Caco-2 (cell line): ENCODE results near the gene ATE1. TPM values are rescaled to one million over a fixed set of nuclear protein-coding genes. Genes with fewer than 3 reads are reported as not detected.

Experiments
- BruUV-seq: library from RNA; stranded (reverse); fragments of 400-500 nt; replicated peaks from 2 replicates; lab custom pipeline; 2021; lab: Mats Ljungman, UMichigan
- CTCF ChIA-PET: fragments of 300-600 bp; sonication (Branson Sonifier 250); formaldehyde crosslinking; loops from one replicate; lab custom pipeline; 2022; ENCODE audit warnings: antibody characterized with exemption; lab: Charles Lee
- POLR2A ChIA-PET: fragments of 300-600 bp; sonication (Branson Sonifier 250); formaldehyde crosslinking; loops from one replicate; lab custom pipeline; 2022; ENCODE audit warnings: antibody characterized with exemption; lab: Charles Lee
- DNase-seq, 2 experiments: peaks; one replicate each; pipeline versions ENCODE4 v3.0.0 to v3.0.0-alpha.2; 2020 to 2022
- H3K27me3 ChIP-seq: replicated peaks from 2 replicates; pipeline ENCODE4 v1.6.0; 2011; ENCODE audit warnings: low read length; ENCODE audit not compliant: control insufficient read depth, insufficient read depth
- H3K36me3 ChIP-seq: 2 replicates; pipeline ENCODE4 v1.5.1; 2011; ENCODE audit warnings: low read length; ENCODE audit not compliant: control insufficient read depth, insufficient read depth
- H3K4me1 ChIP-seq: fragments of 250-450 bp; sonication (Bioruptor Pico); 2 replicates; pipeline ENCODE4 v1.5.1; 2020; ENCODE audit warnings: mild to moderate bottlenecking
- H3K4me3 ChIP-seq: 2 replicates; pipeline ENCODE4 v1.5.1; 2011; ENCODE audit warnings: low read depth, mild to moderate bottlenecking, control low read depth, low read length
- H3K9me3 ChIP-seq: fragments of 250-450 bp; sonication (Bioruptor Pico); 2 replicates; pipeline ENCODE4 v1.5.1; 2020; ENCODE audit warnings: mild to moderate bottlenecking, moderate library complexity
- H3K27ac Mint-ChIP-seq: one replicate; pipeline ENCODE4 v1.8.0; 2022; ENCODE audit warnings: mixed read lengths; ENCODE audit not compliant: unreplicated experiment
- H3K27me3 Mint-ChIP-seq: one replicate; pipeline ENCODE4 v1.8.0; 2022; ENCODE audit warnings: mixed read lengths; ENCODE audit not compliant: insufficient read depth, unreplicated experiment
- H3K36me3 Mint-ChIP-seq: one replicate; pipeline ENCODE4 v1.8.0; 2022; ENCODE audit warnings: mild to moderate bottlenecking, mixed read lengths; ENCODE audit not compliant: insufficient read depth, unreplicated experiment
- H3K4me1 Mint-ChIP-seq: one replicate; pipeline ENCODE4 v1.8.0; 2022; ENCODE audit warnings: low read depth, mixed read lengths; ENCODE audit not compliant: unreplicated experiment
- H3K4me3 Mint-ChIP-seq: one replicate; pipeline ENCODE4 v1.8.0; 2022; ENCODE audit warnings: mild to moderate bottlenecking, moderate library complexity, mixed read lengths; ENCODE audit not compliant: unreplicated experiment
- H3K9me3 Mint-ChIP-seq: one replicate; pipeline ENCODE4 v1.8.0; 2022; ENCODE audit warnings: mixed read lengths; ENCODE audit not compliant: unreplicated experiment
- intact Hi-C: fragments of 100-400 bp; cut with micrococcal nuclease; formaldehyde crosslinking; loops from one replicate; pipeline ENCODE4 v1.10.0; 2022; ENCODE audit not compliant: unreplicated experiment
- total RNA-seq: library from RNA; stranded (reverse); gene quantifications from 2 replicates; pipeline ENCODE4 v1.2.3, GENCODE V29; 2022
- TF ChIP-seq, protein P1 (sequence below), 2 experiments: fragments of 200-600 bp in 1 of 2; IDR thresholded peaks; 1 replicate in 1 of 2; 2 replicates in 1 of 2; pipeline versions ENCODE4 v1.5.1 to v1.8.0; 2011 to 2022; ENCODE audit warnings: antibody characterized with exemption in 1 of 2, control low read depth in 1 of 2, inconsistent platforms in 1 of 2, low read depth in 1 of 2, low read length in 1 of 2, mild to moderate bottlenecking in 1 of 2, moderate library complexity in 1 of 2; ENCODE audit not compliant: insufficient read depth in 1 of 2, severe bottlenecking in 1 of 2, unreplicated experiment in 1 of 2

ATE1 gene
- total RNA-seq, 1 experiment from 2014 or later: 75.2 TPM

DNA sequence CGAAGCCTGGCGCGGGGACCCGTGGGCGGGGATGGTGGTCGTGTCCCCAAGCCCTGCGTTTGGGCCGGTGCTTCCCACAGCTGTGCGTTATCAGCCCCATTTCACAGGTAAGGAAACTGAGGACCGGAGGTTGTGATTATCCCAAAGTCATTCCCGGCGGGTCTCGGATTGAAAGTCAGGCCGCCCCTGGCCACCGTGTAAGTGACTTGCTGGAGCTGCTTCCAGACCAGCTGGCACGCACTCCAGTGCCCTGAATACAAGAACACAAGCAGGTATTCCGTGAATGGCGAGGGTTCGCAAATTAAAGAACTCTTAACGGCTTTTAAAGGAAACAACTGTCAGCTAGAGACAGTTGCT is 675 bp upstream of the ATE1 start:
- POLR2A ChIA-PET: interaction anchor here (1.0 kb wide), 4 partner anchors 8 to 91 kb away, joined by 5 to 10 read pairs (median 5); no protein-coding TSS in a partner anchor
- Histone ChIP-seq H3K36me3 (no peaks in the 10 kb centered on the region), H3K4me1 (peaks cover 47% of the 10 kb centered on the region), H3K27me3 (no peaks in the 10 kb centered on the region), H3K9me3 (no peaks in the 10 kb centered on the region; the same call in 1 of the 2 replicates), H3K4me3 (peak overlapping the region; percentile 96)
- Mint-ChIP-seq H3K36me3 (peaks cover 44% of the 10 kb centered on the region), H3K27me3 (no peaks in the 10 kb centered on the region), H3K27ac (peak overlapping the region; percentile 97), H3K4me3 (peak overlapping the region; percentile 82), H3K9me3 (no peaks in the 10 kb centered on the region), H3K4me1 (peaks cover 38% of the 10 kb centered on the region)
- CTCF ChIA-PET: interaction anchor here (0.6 to 1.0 kb wide), 2 partner anchors 123 to 184 kb away, joined by 3 to 4 read pairs; no protein-coding TSS in a partner anchor
- BruUV-seq: TSS peak; percentile 76
- no peak for DNase-seq
- intact Hi-C loops: loop anchor here (2.0 to 5.0 kb wide), 3 partner anchors 20 to 199 kb away; no protein-coding TSS in a partner anchor
- TF ChIP-seq, protein P1, sequence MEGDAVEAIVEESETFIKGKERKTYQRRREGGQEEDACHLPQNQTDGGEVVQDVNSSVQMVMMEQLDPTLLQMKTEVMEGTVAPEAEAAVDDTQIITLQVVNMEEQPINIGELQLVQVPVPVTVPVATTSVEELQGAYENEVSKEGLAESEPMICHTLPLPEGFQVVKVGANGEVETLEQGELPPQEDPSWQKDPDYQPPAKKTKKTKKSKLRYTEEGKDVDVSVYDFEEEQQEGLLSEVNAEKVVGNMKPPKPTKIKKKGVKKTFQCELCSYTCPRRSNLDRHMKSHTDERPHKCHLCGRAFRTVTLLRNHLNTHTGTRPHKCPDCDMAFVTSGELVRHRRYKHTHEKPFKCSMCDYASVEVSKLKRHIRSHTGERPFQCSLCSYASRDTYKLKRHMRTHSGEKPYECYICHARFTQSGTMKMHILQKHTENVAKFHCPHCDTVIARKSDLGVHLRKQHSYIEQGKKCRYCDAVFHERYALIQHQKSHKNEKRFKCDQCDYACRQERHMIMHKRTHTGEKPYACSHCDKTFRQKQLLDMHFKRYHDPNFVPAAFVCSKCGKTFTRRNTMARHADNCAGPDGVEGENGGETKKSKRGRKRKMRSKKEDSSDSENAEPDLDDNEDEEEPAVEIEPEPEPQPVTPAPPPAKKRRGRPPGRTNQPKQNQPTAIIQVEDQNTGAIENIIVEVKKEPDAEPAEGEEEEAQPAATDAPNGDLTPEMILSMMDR (IDR thresholded peaks at IDR 0.05; ENCODE audit: insufficient read depth in 1 of 2, low read depth in 1 of 2, low read length in 1 of 2, severe bottlenecking in 1 of 2, unreplicated experiment in 1 of 2): no peak

DNA sequence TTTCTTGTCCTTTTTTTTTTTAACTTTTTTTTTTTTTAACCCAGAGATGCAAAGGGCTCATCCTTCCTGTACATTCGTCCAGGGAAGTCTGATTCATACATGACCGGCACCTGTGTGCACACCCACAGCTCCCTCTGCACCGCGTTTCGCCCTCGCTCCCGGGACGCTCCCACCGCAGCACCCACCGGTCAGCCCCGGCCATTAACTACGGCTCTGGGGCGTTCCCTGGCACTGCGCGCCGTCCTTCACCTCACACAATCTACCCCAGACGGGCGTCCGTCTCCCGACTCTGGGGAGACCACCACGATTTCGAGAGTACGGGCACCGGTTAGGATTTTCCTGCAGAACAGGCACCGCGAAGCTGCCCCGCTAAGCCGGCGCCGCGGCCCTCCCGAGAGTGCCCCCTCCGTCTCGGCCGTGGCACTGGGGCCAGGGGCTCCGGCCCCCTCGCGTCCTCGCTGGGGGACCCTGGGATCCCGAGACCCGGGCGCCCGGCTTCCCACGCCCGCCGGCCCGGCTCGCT is 452 bp downstream of the ATE1 start:
- ChIA-PET CTCF (interaction anchor here (1.0 to 1.2 kb wide), 2 partner anchors 48 to 186 kb away, joined by 3 to 4 read pairs; no protein-coding TSS in a partner anchor), POLR2A (interaction anchor here (0.5 to 1.0 kb wide), 8 partner anchors 9 to 478 kb away, joined by 3 to 10 read pairs (median 4); no protein-coding TSS in a partner anchor)
- Mint-ChIP-seq H3K4me1 (peaks cover 35% of the 10 kb centered on the region), H3K27me3 (no peaks in the 10 kb centered on the region), H3K9me3 (no peaks in the 10 kb centered on the region), H3K27ac (peak overlapping the region; percentile 97), H3K4me3 (peak overlapping the region; percentile 82), H3K36me3 (peaks cover 49% of the 10 kb centered on the region)
- Histone ChIP-seq H3K4me1 (peaks cover 49% of the 10 kb centered on the region), H3K27me3 (no peaks in the 10 kb centered on the region), H3K36me3 (peaks cover 1% of the 10 kb centered on the region; the same call in 1 of the 2 replicates), H3K9me3 (no peaks in the 10 kb centered on the region), H3K4me3 (peak overlapping the region; percentile 96)
- DNase-seq: peak; percentile 62 to 66
- no TSS peak for BruUV-seq
- intact Hi-C loops: loop anchor here (5.0 kb wide), 2 partner anchors 125 to 200 kb away; no protein-coding TSS in a partner anchor
- TF ChIP-seq, protein P1 (IDR thresholded peaks at IDR 0.05; ENCODE audit: insufficient read depth in 1 of 2, low read depth in 1 of 2, low read length in 1 of 2, severe bottlenecking in 1 of 2, unreplicated experiment in 1 of 2): no peak

DNA sequence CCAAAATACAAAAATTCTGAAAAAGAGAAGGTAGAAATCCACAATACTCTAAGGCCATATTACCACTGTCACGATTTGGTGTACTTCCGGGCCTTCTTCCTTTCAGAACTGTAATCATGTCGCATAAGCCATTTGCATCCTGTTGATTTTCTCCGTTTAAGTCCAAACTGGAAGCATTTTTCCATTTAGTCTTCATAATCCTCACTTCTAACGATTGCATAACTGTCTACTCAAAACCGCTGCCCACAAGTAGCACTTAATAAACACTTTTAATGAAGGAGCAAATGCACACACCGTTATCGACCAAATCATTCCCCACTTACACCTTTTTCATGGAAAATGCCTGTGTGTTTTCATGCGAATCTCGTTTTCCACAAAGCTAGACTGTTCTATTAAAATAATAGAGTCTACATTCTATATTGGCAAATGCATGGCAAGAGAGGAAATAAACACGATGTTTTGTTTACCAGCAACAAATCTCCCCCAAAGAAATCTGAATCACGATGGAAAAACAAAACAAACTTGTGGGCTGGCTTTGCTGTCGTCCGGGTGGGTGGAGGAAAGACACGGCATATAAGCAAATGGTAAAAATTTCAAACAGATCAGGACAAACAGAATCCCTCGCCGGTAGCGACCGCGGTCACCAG is 1.0 kb downstream of the ATE1 start:
- H3K27me3 Mint-ChIP-seq: no peaks in the 10 kb centered on the region
- peaks cover 32% of the 10 kb centered on the region for H3K4me1 Mint-ChIP-seq
- ChIA-PET POLR2A (interaction anchor here (0.6 kb wide), 1 partner anchor 186 kb away, joined by 4 read pairs; no protein-coding TSS in a partner anchor), CTCF (interaction anchor here (1.2 kb wide), 1 partner anchor 49 kb away, joined by 3 read pairs; no protein-coding TSS in a partner anchor)
- H3K9me3 ChIP-seq: no peaks in the 10 kb centered on the region
- H3K27ac Mint-ChIP-seq: peak overlapping the region; percentile 97
- peaks cover 47% of the 10 kb centered on the region for H3K4me1 ChIP-seq
- peak overlapping the region; percentile 82 for H3K4me3 Mint-ChIP-seq
- H3K36me3 ChIP-seq: peaks cover 1% of the 10 kb centered on the region; the same call in 1 of the 2 replicates
- H3K27me3 ChIP-seq: no peaks in the 10 kb centered on the region
- DNase-seq: no peak
- intact Hi-C loops: loop anchor here (5.0 kb wide), 2 partner anchors 126 to 201 kb away; no protein-coding TSS in a partner anchor
- peak overlapping the region; percentile 96 for H3K4me3 ChIP-seq
- peaks cover 51% of the 10 kb centered on the region for H3K36me3 Mint-ChIP-seq
- TF ChIP-seq, protein P1 (IDR thresholded peaks at IDR 0.05; ENCODE audit: insufficient read depth in 1 of 2, low read depth in 1 of 2, low read length in 1 of 2, severe bottlenecking in 1 of 2, unreplicated experiment in 1 of 2): no peak
- no TSS peak for BruUV-seq
- H3K9me3 Mint-ChIP-seq: no peaks in the 10 kb centered on the region
